ENCODE results near the gene RBL1. TPM values are rescaled to one million over a fixed set of nuclear protein-coding genes. Genes with fewer than 3 reads are reported as not detected.

Gene RBL1
- total RNA-seq, 3 donors from 2014 or later: 4.6 to 10.8 (median 10.4) TPM

- no peak overlapping the region for H3K27ac ChIP-seq
- no peak for DNase-seq (ENCODE audit: low spot score in 2 of 2)
- H3K4me1 ChIP-seq: no peaks in the 10 kb centered on the region
- no peak overlapping the region for H3K4me3 ChIP-seq
- TF ChIP-seq POLR2AphosphoS5 (IDR thresholded peaks at IDR 0.05): no peak
- TF ChIP-seq CTCF (IDR thresholded peaks at IDR 0.05): no peak
- no peak for TF ChIP-seq POLR2A (IDR thresholded peaks at IDR 0.05)
- no peaks in the 10 kb centered on the region for H3K36me3 ChIP-seq
- H3K27me3 ChIP-seq: no peaks in the 10 kb centered on the region
- no peaks in the 10 kb centered on the region for H3K9me3 ChIP-seq
- intact Hi-C loops (cut with DNase I; ENCODE audit: low total_unique reads): no loop called here
Measured at GRCh38 chr20:37119356-37120036, 23.7 kb upstream of the RBL1 start.

DNA sequence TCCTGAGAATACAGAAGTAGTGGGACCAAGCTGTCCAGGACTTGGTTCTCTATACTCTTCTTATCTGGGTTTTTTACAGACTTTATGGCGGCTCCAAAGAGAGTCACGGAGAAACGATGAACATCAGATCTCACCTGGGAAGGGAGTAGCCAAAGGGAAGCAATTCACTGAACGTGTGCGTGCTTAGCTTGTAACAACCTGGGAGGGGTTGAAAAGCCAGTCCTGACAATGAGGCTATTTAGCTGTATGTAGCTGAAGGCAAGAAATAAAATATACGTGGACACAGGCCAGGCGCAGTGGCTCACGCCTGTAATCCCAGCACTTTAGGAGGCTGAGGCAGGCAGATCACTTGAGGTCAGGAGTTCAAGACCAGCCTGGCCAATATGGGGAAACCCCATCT lies 18.2 kb upstream of the RBL1 start:
- TF ChIP-seq POLR2A (IDR thresholded peaks at IDR 0.05): no peak
- no peak for TF ChIP-seq CTCF (IDR thresholded peaks at IDR 0.05)
- TF ChIP-seq POLR2AphosphoS5 (IDR thresholded peaks at IDR 0.05): no peak
- no peak for DNase-seq (ENCODE audit: low spot score in 2 of 2)
- no peaks in the 10 kb centered on the region for H3K9me3 ChIP-seq
- no peak overlapping the region for H3K27ac ChIP-seq
- no peaks in the 10 kb centered on the region for H3K27me3 ChIP-seq
- no peak overlapping the region for H3K4me3 ChIP-seq
- H3K36me3 ChIP-seq: no peaks in the 10 kb centered on the region
- H3K4me1 ChIP-seq: no peaks in the 10 kb centered on the region
- intact Hi-C loops (cut with DNase I; ENCODE audit: low total_unique reads): no loop called here

- Histone ChIP-seq H3K4me1 (no peaks in the 10 kb centered on the region), H3K27me3 (no peaks in the 10 kb centered on the region), H3K36me3 (no peaks in the 10 kb centered on the region), H3K27ac (no peak overlapping the region), H3K4me3 (no peak overlapping the region), H3K9me3 (no peaks in the 10 kb centered on the region)
- TF ChIP-seq POLR2A (IDR thresholded peaks at IDR 0.05): no peak
- TF ChIP-seq POLR2AphosphoS5 (IDR thresholded peaks at IDR 0.05): no peak
- no peak for TF ChIP-seq CTCF (IDR thresholded peaks at IDR 0.05)
- intact Hi-C loops (cut with DNase I; ENCODE audit: low total_unique reads): loop anchor here (2.0 kb wide), 1 partner anchor 25 kb away; no protein-coding TSS in a partner anchor
- DNase-seq (ENCODE audit: low spot score in 2 of 2): no peak
Measured at GRCh38 chr20:37111926-37112455, 16.2 kb upstream of the RBL1 start.

GRCh38 chr20:37108676-37109075 lies 12.9 kb upstream of the RBL1 start:
- TF ChIP-seq POLR2AphosphoS5 (IDR thresholded peaks at IDR 0.05) (no peak), POLR2A (IDR thresholded peaks at IDR 0.05) (no peak), CTCF (IDR thresholded peaks at IDR 0.05) (no peak)
- H3K9me3 ChIP-seq: no peaks in the 10 kb centered on the region
- H3K36me3 ChIP-seq: no peaks in the 10 kb centered on the region
- no peaks in the 10 kb centered on the region for H3K27me3 ChIP-seq
- no peaks in the 10 kb centered on the region for H3K4me1 ChIP-seq
- no peak overlapping the region for H3K4me3 ChIP-seq
- no peak overlapping the region for H3K27ac ChIP-seq
- DNase-seq (ENCODE audit: low spot score in 2 of 2): no peak
- intact Hi-C loops (cut with DNase I; ENCODE audit: low total_unique reads): no loop called here

- no peak overlapping the region for H3K27ac ChIP-seq
- no peak for DNase-seq (ENCODE audit: low spot score in 2 of 2)
- intact Hi-C loops (cut with DNase I; ENCODE audit: low total_unique reads): no loop called here
- no peaks in the 10 kb centered on the region for H3K36me3 ChIP-seq
- H3K9me3 ChIP-seq: no peaks in the 10 kb centered on the region
- H3K4me3 ChIP-seq: no peak overlapping the region
- no peaks in the 10 kb centered on the region for H3K27me3 ChIP-seq
- no peaks in the 10 kb centered on the region for H3K4me1 ChIP-seq
- TF ChIP-seq POLR2A (IDR thresholded peaks at IDR 0.05) (no peak), CTCF (IDR thresholded peaks at IDR 0.05) (no peak), POLR2AphosphoS5 (IDR thresholded peaks at IDR 0.05) (no peak)
Measured at GRCh38 chr20:37102571-37102970, 6.8 kb upstream of the RBL1 start.

Data from breast epithelium (tissue), 4 donors.